Right kidney (tissue), 9 donors: ENCODE data around the gene SEMA3C.

ENCODE experiments used
- DNase-seq: peaks from one replicate; pipeline ENCODE4 v3.0.0-alpha.2; 2016
- long read RNA-seq, 8 donors: transcript quantifications; one replicate each; lab custom pipeline, GENCODE V29; 2026

Gene SEMA3C
- long read RNA-seq, donor 1, full-length matches to known transcripts, result 9 of 9 reads
- long read RNA-seq, donor 1, partial matches to known transcripts, result 0 of 9 reads
- long read RNA-seq, donor 1, other reads (novel, unspliced or antisense), result 0 of 9 reads
- long read RNA-seq, donor 2, full-length matches to known transcripts, result 5 of 5 reads
- long read RNA-seq, donor 2, partial matches to known transcripts, result 0 of 5 reads
- long read RNA-seq, donor 2, other reads (novel, unspliced or antisense), result 0 of 5 reads
- long read RNA-seq, donor 3, full-length matches to known transcripts, result 2 of 2 reads
- long read RNA-seq, donor 3, partial matches to known transcripts, result 0 of 2 reads
- long read RNA-seq, donor 3, other reads (novel, unspliced or antisense), result 0 of 2 reads
- long read RNA-seq, donor 4, full-length matches to known transcripts, result 3 of 3 reads
- long read RNA-seq, donor 4, partial matches to known transcripts, result 0 of 3 reads
- long read RNA-seq, donor 4, other reads (novel, unspliced or antisense), result 0 of 3 reads
- long read RNA-seq, donor 5, full-length matches to known transcripts, result 2 of 2 reads
- long read RNA-seq, donor 5, partial matches to known transcripts, result 0 of 2 reads
- long read RNA-seq, donor 5, other reads (novel, unspliced or antisense), result 0 of 2 reads
- long read RNA-seq, donor 6, full-length matches to known transcripts, result 3 of 3 reads
- long read RNA-seq, donor 6, partial matches to known transcripts, result 0 of 3 reads
- long read RNA-seq, donor 6, other reads (novel, unspliced or antisense), result 0 of 3 reads
- long read RNA-seq, donor 7, full-length matches to known transcripts, result 5 of 5 reads
- long read RNA-seq, donor 7, partial matches to known transcripts, result 0 of 5 reads
- long read RNA-seq, donor 7, other reads (novel, unspliced or antisense), result 0 of 5 reads
- long read RNA-seq, donor 8, full-length matches to known transcripts, result 5 of 5 reads
- long read RNA-seq, donor 8, partial matches to known transcripts, result 0 of 5 reads
- long read RNA-seq, donor 8, other reads (novel, unspliced or antisense), result 0 of 5 reads

GRCh38 chr7:80918909-80919721, at the start of gene SEMA3C:
Gene SEMA3C (minus strand): TSS chr7:80919051. CDS start chr7:80916781, 2,270 bp downstream.
- peak; percentile 89 for DNase-seq

- DNase-seq, result no peak
Observed at GRCh38 chr7:80968606-80969005, 49.8 kb upstream of the SEMA3C start.

- no peak for DNase-seq
Observed at GRCh38 chr7:80967917-80968297, 49.1 kb upstream of the SEMA3C start.

DNA sequence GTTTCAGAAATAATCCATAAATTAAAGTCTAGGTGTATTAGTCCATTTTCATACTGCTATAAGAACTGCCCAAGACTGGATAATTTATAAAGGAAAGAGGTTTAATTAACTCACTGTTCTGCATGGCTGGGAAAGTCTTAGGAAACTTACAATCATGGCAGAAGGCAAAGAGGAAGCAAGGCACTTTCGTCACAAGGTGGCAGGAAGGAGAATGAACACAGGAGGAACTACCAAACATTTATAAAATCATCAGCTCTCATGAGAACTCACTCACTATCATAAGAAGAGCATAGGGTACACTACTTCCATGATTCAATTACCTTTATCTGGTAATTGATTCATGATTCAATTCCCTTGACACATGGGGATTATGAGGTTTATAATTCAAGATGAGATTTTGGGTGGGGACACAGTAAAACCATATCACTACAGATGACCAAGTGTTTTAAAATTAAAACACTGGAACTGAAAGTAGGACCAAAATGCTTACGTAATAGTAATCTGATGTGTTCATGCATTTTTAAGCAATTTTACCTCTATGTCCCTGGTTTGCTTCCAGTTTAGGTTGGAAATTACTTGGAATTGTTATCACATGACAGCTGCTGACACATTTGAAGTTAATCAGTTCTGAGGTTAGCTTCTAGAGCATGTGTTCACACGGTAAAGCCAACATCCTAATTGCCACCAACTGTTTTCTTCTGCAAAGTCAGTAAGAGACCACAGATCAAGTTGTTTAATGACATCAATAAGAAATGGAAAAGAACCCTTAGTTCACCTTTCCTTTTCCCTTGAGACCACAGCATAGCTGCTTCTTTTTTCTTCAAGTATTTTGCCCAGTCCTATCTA, 48.4 kb upstream of the SEMA3C start:
- DNase-seq, result no peak

DNA sequence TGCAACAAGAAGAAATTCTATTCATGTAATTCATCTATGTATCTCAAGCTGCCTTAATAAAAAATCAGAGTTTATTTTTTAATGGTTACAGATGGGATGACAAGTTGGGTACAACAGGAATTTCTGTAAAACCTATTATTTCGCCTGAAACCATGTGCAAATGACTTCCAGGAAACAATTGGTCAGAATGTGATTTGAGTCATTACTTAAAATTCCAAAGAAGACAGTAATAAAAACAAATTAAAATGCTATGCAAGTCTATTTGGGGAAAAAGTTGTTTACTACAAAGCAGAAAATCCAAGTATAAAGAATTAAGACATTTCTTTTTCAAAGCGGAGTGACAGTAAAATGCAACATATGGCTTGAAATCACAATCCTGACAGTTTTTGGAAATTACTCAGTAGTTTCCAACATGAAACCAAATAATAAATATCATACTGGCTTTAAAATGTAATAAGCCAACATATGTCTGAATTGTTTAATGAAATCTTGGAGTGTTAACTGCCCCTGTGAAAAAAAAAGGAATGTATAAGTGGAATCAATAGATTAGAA, 41.5 kb upstream of the SEMA3C start:
- DNase-seq, result no peak

DNA sequence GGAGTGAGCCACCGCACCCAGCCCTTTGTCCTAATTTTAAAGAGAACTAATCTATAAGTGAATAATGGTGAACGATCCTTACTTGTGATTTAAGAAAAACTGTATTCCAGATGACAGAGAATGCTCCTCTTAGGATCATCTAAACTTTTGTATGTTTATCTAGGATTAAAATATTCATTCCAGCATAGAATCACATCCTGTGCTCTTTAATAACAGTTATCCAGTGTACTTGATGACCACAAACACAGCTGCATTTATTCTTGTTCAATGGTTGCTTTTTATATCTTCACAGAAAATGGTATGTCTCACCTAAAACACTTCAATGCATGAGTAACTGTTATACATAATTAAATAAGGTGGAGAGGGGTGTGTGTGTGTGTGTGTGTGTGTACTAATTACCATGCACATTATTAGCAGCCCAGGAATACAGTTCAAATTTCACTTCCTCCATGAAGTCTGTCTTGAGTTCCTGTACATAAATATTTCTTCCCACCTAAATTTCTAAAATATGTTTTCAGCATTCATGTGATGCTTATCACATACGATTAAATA, 38.5 kb upstream of the SEMA3C start:
- no peak for DNase-seq

GRCh38 chr7:80954191-80954590, 35.3 kb upstream of the SEMA3C start:
- DNase-seq, result no peak

DNA sequence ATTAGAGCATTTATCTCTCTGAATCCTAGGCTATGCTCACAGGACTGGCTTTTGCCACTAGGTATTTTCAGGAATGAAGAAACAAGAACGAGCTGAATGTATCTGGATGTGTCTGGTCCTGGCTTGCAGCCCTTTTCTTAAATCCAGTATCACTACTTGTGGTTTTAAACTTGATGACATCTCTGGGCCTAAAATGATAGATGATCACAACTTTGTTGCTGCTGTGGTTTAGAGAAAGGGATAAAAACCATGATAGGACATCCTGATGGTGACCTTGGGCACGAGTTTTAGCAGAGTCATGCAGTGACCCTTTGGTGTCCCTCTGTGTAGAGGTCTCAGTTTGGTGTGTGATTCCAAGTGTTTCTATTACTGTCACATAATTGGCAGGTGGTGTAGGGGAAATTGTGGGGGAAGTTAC, 31.7 kb upstream of the SEMA3C start:
- DNase-seq, result no peak

DNA sequence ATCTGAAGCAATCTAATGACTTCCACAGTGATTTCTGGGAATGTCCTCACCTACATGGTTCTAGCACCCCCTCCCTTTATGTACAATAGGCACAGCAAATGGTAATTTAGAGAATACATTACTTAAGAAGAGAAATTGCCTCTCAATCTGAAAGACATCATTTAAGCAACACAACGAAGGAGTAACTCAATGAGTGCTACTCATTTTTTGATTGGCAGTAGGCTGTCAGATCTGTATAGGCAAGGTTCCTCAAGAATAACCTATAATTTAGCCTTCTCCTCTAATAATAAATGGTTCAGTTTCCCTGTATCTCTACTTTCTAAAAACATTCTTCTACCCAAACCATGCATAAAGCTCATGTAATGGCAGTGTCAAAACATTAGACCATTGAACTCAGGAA, 30.6 kb upstream of the SEMA3C start:
- no peak for DNase-seq

GRCh38 chr7:80946858-80947257, 28.0 kb upstream of the SEMA3C start:
- no peak for DNase-seq

DNA sequence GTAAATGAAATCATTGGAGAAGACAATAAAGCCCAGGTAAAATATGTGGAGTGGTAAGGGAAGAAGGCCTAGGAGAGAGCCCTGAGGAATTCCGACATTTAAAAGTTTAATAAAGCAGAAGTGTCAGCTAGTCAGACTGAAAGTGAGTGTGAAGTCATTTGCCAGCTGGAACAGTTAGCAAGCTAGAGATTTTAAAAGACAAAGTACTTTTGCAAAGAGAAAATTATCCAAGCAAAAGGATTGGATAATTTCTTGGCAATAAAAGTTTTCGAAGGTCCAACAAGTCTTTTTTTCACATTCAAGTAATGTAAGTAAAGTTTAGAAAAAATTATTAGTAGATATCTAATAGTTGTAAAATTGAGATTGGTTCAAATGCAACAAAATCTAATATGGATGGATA, 27.1 kb upstream of the SEMA3C start:
- DNase-seq, result no peak

- no peak for DNase-seq
Observed at GRCh38 chr7:80943342-80943741, 24.5 kb upstream of the SEMA3C start.

DNA sequence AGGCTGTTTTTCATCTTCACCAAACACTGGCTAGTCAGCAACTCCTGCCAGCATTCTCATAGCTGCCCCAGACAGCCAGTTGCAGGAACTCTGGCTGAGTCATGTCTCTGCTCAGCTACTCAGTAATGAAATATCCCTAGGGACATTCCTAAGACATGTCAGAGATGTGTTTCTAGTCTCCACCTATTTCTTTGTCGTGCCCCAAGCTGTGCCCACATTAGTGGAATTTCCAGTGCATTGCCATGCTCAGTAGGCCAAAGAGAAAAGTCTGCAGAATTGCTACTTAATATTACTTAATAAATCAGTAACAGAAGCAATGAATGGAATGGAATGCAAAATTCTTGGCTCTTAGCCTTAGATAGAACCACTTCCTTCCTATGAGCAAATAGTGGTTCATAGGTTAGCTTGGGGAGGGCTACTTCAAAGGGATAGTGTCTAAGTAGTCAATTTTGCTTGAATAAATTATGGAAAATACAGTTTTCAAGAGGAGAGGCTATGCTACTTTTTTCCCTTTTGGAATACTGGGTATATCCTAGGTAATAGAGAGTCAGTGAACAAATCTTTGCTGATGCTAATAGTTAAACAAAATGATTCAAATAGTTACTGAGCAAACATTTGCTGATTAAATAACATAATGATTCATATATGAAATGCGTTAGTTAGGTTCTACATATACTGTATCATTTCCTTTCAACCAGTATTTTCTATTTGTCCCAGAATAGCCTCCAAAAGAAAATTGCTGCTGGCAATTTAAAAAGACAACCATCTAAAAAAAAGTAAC, 23.6 kb upstream of the SEMA3C start:
- DNase-seq, result peak; percentile 20

GRCh38 chr7:80941208-80941758, 22.4 kb upstream of the SEMA3C start:
- DNase-seq, result no peak

DNA sequence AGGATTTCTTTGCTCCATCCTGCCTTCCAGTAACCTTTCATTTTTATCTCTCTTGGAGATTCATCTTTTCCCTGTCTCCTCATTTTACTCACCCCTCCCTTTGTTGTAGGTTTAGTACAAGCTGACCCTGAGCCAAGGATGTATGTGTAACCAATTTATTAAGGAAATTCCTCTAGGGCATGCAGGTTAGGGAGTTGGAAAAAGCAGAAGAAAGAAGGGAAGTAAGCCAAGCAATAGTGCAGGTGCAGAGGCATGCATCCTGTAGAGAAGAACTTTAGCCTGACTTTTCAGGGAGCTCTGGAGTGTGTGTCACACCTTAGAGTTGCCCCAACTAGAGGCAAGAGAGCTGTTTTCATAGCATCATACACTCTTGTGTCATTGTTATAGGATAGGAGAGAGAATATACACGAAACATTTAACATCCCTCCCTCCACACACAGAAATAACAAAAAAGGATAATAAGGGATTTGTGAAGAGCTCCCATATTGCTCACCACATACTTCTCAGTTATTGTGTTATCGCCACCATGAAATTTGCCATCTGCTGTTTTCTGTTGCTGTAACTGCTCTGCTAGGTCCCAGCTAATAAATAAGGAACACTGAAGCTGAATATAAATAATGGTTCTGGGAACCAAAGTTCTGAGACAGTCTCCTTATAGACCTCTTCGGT, 21.8 kb upstream of the SEMA3C start:
- no peak for DNase-seq

DNA sequence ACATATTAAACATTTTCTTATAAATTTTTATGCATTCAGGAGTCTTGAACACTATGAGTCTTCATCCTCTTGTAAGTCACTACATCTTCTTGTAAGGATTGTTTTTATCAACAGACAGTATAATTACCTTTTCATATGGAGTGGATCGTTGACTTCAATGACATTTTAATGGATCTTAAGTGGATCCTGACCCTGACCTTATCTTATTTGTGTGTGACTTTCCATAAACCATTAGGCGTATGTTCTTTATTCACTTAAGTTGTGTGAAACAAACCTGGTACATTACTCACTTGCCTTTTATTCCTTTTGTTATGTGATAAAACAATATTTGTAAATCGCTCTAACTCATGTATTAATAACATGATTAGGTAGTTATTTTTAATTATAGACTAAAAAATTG, 18.5 kb upstream of the SEMA3C start:
- DNase-seq, result no peak

DNA sequence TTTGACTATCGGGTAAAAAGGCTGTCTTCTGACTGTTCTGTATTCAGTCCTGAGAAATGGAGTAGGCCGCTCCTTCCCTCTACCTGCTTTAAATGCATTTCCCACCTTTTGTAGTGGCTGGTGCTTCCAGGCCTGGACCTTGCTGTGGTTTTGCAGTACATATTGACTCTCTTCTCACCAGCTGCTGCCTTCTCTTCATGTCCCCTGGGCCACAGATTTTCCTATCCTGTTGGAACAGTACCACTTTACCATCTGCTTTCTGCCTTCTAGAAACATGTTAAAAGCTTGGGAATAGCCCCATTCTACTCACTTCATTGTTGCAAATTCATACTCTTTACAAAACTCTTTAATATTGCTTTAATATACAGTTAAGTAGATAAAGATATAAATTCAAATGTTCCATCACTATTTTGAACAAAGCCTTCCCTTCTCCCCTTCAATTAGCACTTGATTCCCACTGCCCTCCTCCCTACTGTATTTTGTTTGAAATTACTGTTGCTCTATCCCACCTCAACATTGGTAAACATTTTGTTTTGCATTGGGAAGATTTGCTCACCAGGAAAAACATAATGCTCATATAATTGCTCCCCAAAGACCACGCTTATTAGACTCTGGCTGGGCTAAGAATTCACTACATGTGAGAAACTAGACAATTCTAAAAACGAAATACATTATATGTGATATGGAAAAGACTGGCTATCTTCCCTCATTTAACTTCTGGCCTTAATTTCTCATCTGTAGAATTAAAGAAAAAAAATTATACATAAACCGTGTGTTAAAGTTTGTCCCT, 17.3 kb upstream of the SEMA3C start:
- DNase-seq, result no peak

DNA sequence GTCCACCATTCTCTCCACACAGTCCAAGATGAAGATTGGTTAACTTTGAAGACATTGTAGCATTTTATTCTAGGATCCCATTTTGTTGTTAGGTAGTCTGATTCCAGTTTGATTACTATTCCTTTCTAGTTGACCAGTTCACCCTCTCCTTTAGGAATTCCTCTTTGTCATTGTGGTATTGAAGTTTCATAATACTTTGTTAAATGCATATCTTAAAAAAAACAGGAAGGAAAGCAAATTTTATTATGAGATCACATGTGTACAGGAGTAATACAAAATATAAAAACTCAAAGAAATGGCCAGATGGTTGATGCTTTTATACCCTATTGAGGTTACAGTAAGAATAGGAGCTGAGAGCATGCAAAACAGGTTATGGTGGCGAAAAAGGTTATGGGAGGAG, 15.5 kb upstream of the SEMA3C start:
- no peak for DNase-seq
